Measurements from ENCODE around the gene RNASE1. TPM values are rescaled to one million over a fixed set of nuclear protein-coding genes. Genes with fewer than 3 reads are reported as not detected.

Gene RNASE1
- total RNA-seq, 1 experiment from 2014 or later, result 6.2 TPM

DNA sequence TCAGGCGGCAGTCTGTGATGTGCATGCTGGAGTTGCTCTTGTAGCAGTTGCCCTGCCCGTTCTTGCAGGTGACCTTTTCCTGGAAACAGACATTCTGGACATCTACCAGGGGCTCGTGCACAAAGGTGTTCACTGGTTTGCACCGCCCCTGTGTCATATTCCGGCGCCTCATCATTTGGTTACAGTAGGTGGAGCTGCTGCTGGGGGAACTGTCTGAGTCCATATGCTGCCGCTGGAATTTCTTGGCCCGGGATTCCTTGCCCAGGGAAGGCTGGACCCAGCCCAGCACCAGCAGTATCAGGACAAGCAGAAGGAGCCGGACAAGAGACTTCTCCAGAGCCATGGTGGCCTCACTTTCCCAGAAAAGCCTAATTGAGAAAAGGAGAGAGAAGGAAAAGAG lies 918 bp downstream of the RNASE1 start:
- TF ChIP-seq, protein P1, sequence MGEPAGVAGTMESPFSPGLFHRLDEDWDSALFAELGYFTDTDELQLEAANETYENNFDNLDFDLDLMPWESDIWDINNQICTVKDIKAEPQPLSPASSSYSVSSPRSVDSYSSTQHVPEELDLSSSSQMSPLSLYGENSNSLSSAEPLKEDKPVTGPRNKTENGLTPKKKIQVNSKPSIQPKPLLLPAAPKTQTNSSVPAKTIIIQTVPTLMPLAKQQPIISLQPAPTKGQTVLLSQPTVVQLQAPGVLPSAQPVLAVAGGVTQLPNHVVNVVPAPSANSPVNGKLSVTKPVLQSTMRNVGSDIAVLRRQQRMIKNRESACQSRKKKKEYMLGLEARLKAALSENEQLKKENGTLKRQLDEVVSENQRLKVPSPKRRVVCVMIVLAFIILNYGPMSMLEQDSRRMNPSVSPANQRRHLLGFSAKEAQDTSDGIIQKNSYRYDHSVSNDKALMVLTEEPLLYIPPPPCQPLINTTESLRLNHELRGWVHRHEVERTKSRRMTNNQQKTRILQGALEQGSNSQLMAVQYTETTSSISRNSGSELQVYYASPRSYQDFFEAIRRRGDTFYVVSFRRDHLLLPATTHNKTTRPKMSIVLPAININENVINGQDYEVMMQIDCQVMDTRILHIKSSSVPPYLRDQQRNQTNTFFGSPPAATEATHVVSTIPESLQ (CRISPR knock-in tag; IDR thresholded peaks at IDR 0.05), result no peak
- Mint-ChIP-seq H3K4me3 (no peak overlapping the region), H3K27ac (no peak overlapping the region), H3K4me1 (peaks cover 65% of the 10 kb centered on the region), H3K36me3 (no peaks in the 10 kb centered on the region), H3K9me3 (no peaks in the 10 kb centered on the region), H3K27me3 (ENCODE audit: low read depth) (no peaks in the 10 kb centered on the region; the same call in 1 of the 2 replicates)
- POLR2A ChIA-PET, result no interaction called here
- CTCF ChIA-PET, result interaction anchor here (1.8 kb wide), 1 partner anchor 56 kb away, joined by 7 read pairs; no protein-coding TSS in a partner anchor
- no peak for DNase-seq (ENCODE audit: low spot score)
- no peak for ATAC-seq

GRCh38 chr14:20799892-20800544 lies 2.6 kb downstream of the RNASE1 start:
- ChIA-PET CTCF (interaction anchor here (0.7 to 1.7 kb wide), 2 partner anchors 42 to 58 kb away, joined by 4 to 6 read pairs; no protein-coding TSS in a partner anchor), POLR2A (interaction anchor here (0.5 kb wide), 1 partner anchor 929 kb away, joined by 3 read pairs; no protein-coding TSS in a partner anchor)
- Mint-ChIP-seq H3K27me3 (ENCODE audit: low read depth) (no peaks in the 10 kb centered on the region; the same call in 1 of the 2 replicates), H3K27ac (no peak overlapping the region), H3K36me3 (no peaks in the 10 kb centered on the region), H3K4me1 (peaks cover 53% of the 10 kb centered on the region), H3K9me3 (no peaks in the 10 kb centered on the region), H3K4me3 (no peak overlapping the region)
- TF ChIP-seq RELA (CRISPR knock-in tag; IDR thresholded peaks at IDR 0.05; ENCODE audit: borderline replicate concordance), result no peak
- TF ChIP-seq ZSCAN18 (CRISPR knock-in tag; IDR thresholded peaks at IDR 0.05), result no peak
- no peak for TF ChIP-seq FOXP4 (CRISPR knock-in tag; IDR thresholded peaks at IDR 0.05)
- no peak for TF ChIP-seq PRDM15 (CRISPR knock-in tag; IDR thresholded peaks at IDR 0.05)
- no peak for TF ChIP-seq USF1 (CRISPR knock-in tag; IDR thresholded peaks at IDR 0.05)
- TF ChIP-seq ZMAT4 (CRISPR knock-in tag; IDR thresholded peaks at IDR 0.05), result no peak
- no peak for TF ChIP-seq ERG (CRISPR knock-in tag; IDR thresholded peaks at IDR 0.05)
- TF ChIP-seq NFE2L1 (CRISPR knock-in tag; IDR thresholded peaks at IDR 0.05), result no peak
- TF ChIP-seq, protein P2, sequence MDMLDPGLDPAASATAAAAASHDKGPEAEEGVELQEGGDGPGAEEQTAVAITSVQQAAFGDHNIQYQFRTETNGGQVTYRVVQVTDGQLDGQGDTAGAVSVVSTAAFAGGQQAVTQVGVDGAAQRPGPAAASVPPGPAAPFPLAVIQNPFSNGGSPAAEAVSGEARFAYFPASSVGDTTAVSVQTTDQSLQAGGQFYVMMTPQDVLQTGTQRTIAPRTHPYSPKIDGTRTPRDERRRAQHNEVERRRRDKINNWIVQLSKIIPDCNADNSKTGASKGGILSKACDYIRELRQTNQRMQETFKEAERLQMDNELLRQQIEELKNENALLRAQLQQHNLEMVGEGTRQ (CRISPR knock-in tag; IDR thresholded peaks at IDR 0.05), result no peak
- TF ChIP-seq ZNF138 (CRISPR knock-in tag; conservative IDR thresholded peaks at IDR 0.05), result no peak
- no peak for TF ChIP-seq MAX (CRISPR knock-in tag; IDR thresholded peaks at IDR 0.05)
- TF ChIP-seq JAZF1 (CRISPR knock-in tag; IDR thresholded peaks at IDR 0.05), result no peak
- DNase-seq (ENCODE audit: low spot score) (no peak), ATAC-seq (peak; percentile 30)

Measured in WTC11 (cell line).